ENCODE results near the gene NGLY1. TPM values are rescaled to one million over a fixed set of nuclear protein-coding genes. Genes with fewer than 3 reads are reported as not detected.

NGLY1 gene
- total and polyA plus RNA-seq, 2 experiments from 2014 or later, result 28.9 to 30.4 TPM

- DNase-seq, result no peak
- TF ChIP-seq EZH2 (IDR thresholded peaks at IDR 0.05; ENCODE audit: insufficient read depth, poor library complexity, severe bottlenecking), result no peak
- no peak for TF ChIP-seq EZH2phosphoT487 (IDR thresholded peaks at IDR 0.05; ENCODE audit: insufficient read depth, low read depth)
- H3K79me2 ChIP-seq (ENCODE audit: insufficient read depth), result no peaks in the 10 kb centered on the region
- H3F3A ChIP-seq (ENCODE audit: insufficient read depth), result no peaks in the 10 kb centered on the region
- H3K36me3 ChIP-seq (ENCODE audit: low read depth), result peaks cover 20% of the 10 kb centered on the region
- no peaks in the 10 kb centered on the region for H3K9me2 ChIP-seq (ENCODE audit: insufficient read depth)
- no peaks in the 10 kb centered on the region for H3K4me1 ChIP-seq (ENCODE audit: insufficient read depth)
- H3K27ac ChIP-seq, result no peak overlapping the region
- H3K27me3 ChIP-seq (replicated peaks; ENCODE audit: insufficient read depth), result no peaks in the 10 kb centered on the region
- in situ Hi-C loops (cut with MboI), result no loop called here
- H2AFZ ChIP-seq, result no peak overlapping the region
- H3K9me3 ChIP-seq (ENCODE audit: low read depth), result no peaks in the 10 kb centered on the region
- WGBS, 2 experiments (ENCODE audit: low coverage in 1 of 2, low lambda C conversion rate in 2 of 2, missing lambda C conversion rate in 2 of 2), result 97 to 99% methylated on average over 6 of the region's 6 CpGs
- no peak overlapping the region for H3K9ac ChIP-seq
- no peaks in the 10 kb centered on the region for H4K20me1 ChIP-seq (ENCODE audit: insufficient read depth)
- H3K4me3 ChIP-seq, result no peak overlapping the region
- H3K4me2 ChIP-seq (ENCODE audit: unreplicated experiment), result no peak overlapping the region
These were observed 55.9 kb downstream of the NGLY1 start for GRCh38 chr3:25727316-25727715.

- H3F3A ChIP-seq (ENCODE audit: insufficient read depth), result no peaks in the 10 kb centered on the region
- H3K4me1 ChIP-seq (ENCODE audit: insufficient read depth), result no peaks in the 10 kb centered on the region
- no peak overlapping the region for H3K9ac ChIP-seq
- TF ChIP-seq EZH2phosphoT487 (IDR thresholded peaks at IDR 0.05; ENCODE audit: insufficient read depth, low read depth), result no peak
- no peak for TF ChIP-seq EZH2 (IDR thresholded peaks at IDR 0.05; ENCODE audit: insufficient read depth, poor library complexity, severe bottlenecking)
- no peak overlapping the region for H2AFZ ChIP-seq
- H3K27me3 ChIP-seq (replicated peaks; ENCODE audit: insufficient read depth), result no peaks in the 10 kb centered on the region
- H3K4me2 ChIP-seq (ENCODE audit: unreplicated experiment), result no peak overlapping the region
- no peak overlapping the region for H3K27ac ChIP-seq
- in situ Hi-C loops (cut with MboI), result no loop called here
- no peak overlapping the region for H3K4me3 ChIP-seq
- 96 to 98% methylated on average over 3 of the region's 3 CpGs for WGBS, 2 experiments (ENCODE audit: low coverage in 1 of 2, low lambda C conversion rate in 2 of 2, missing lambda C conversion rate in 2 of 2)
- H4K20me1 ChIP-seq (ENCODE audit: insufficient read depth), result no peaks in the 10 kb centered on the region
- H3K9me2 ChIP-seq (ENCODE audit: insufficient read depth), result no peaks in the 10 kb centered on the region
- DNase-seq, result no peak
- H3K36me3 ChIP-seq (ENCODE audit: low read depth), result peaks cover 17% of the 10 kb centered on the region; the same call in 1 of the 2 replicates
- no peaks in the 10 kb centered on the region for H3K79me2 ChIP-seq (ENCODE audit: insufficient read depth)
- no peaks in the 10 kb centered on the region for H3K9me3 ChIP-seq (ENCODE audit: low read depth)
These were observed 57.4 kb downstream of the NGLY1 start for GRCh38 chr3:25725810-25726209.

GRCh38 chr3:25724948-25725645 lies 58.1 kb downstream of the NGLY1 start:
- no peak for TF ChIP-seq EZH2 (IDR thresholded peaks at IDR 0.05; ENCODE audit: insufficient read depth, poor library complexity, severe bottlenecking)
- no peak for TF ChIP-seq EZH2phosphoT487 (IDR thresholded peaks at IDR 0.05; ENCODE audit: insufficient read depth, low read depth)
- no peaks in the 10 kb centered on the region for H3K27me3 ChIP-seq (replicated peaks; ENCODE audit: insufficient read depth)
- in situ Hi-C loops (cut with MboI), result no loop called here
- no peak for DNase-seq
- H2AFZ ChIP-seq, result no peak overlapping the region
- no peak overlapping the region for H3K9ac ChIP-seq
- no peaks in the 10 kb centered on the region for H3K9me3 ChIP-seq (ENCODE audit: low read depth)
- no peaks in the 10 kb centered on the region for H4K20me1 ChIP-seq (ENCODE audit: insufficient read depth)
- no peak overlapping the region for H3K4me2 ChIP-seq (ENCODE audit: unreplicated experiment)
- no peaks in the 10 kb centered on the region for H3K4me1 ChIP-seq (ENCODE audit: insufficient read depth)
- no peaks in the 10 kb centered on the region for H3K79me2 ChIP-seq (ENCODE audit: insufficient read depth)
- no peaks in the 10 kb centered on the region for H3K9me2 ChIP-seq (ENCODE audit: insufficient read depth)
- no peaks in the 10 kb centered on the region for H3F3A ChIP-seq (ENCODE audit: insufficient read depth)
- 80 to 90% methylated on average over 2 of the region's 2 CpGs for WGBS, 2 experiments (ENCODE audit: low coverage in 1 of 2, low lambda C conversion rate in 2 of 2, missing lambda C conversion rate in 2 of 2)
- H3K4me3 ChIP-seq, result no peak overlapping the region
- peaks cover 17% of the 10 kb centered on the region; the same call in 1 of the 2 replicates for H3K36me3 ChIP-seq (ENCODE audit: low read depth)
- H3K27ac ChIP-seq, result no peak overlapping the region

GRCh38 chr3:25723802-25724201 lies 59.4 kb downstream of the NGLY1 start:
- H3K27me3 ChIP-seq (replicated peaks; ENCODE audit: insufficient read depth), result no peaks in the 10 kb centered on the region
- no peak overlapping the region for H2AFZ ChIP-seq
- WGBS, 2 experiments (ENCODE audit: low coverage in 1 of 2, low lambda C conversion rate in 2 of 2, missing lambda C conversion rate in 2 of 2), result 91 to 93% methylated on average over 2 of the region's 2 CpGs
- DNase-seq, result no peak
- no peak overlapping the region for H3K4me2 ChIP-seq (ENCODE audit: unreplicated experiment)
- peaks cover 20% of the 10 kb centered on the region; the same call in 1 of the 2 replicates for H3K36me3 ChIP-seq (ENCODE audit: low read depth)
- H3K4me3 ChIP-seq, result no peak overlapping the region
- H3K9me2 ChIP-seq (ENCODE audit: insufficient read depth), result no peaks in the 10 kb centered on the region
- H3K27ac ChIP-seq, result no peak overlapping the region
- TF ChIP-seq EZH2phosphoT487 (IDR thresholded peaks at IDR 0.05; ENCODE audit: insufficient read depth, low read depth), result no peak
- TF ChIP-seq EZH2 (IDR thresholded peaks at IDR 0.05; ENCODE audit: insufficient read depth, poor library complexity, severe bottlenecking), result no peak
- H3K9ac ChIP-seq, result no peak overlapping the region
- in situ Hi-C loops (cut with MboI), result no loop called here
- H3K4me1 ChIP-seq (ENCODE audit: insufficient read depth), result no peaks in the 10 kb centered on the region
- H4K20me1 ChIP-seq (ENCODE audit: insufficient read depth), result no peaks in the 10 kb centered on the region
- no peaks in the 10 kb centered on the region for H3F3A ChIP-seq (ENCODE audit: insufficient read depth)
- no peaks in the 10 kb centered on the region for H3K9me3 ChIP-seq (ENCODE audit: low read depth)
- no peaks in the 10 kb centered on the region for H3K79me2 ChIP-seq (ENCODE audit: insufficient read depth)
